Measurements from ENCODE around the gene OIT3. TPM values are rescaled to one million over a fixed set of nuclear protein-coding genes. Genes with fewer than 3 reads are reported as not detected.

OIT3 gene
- total and polyA plus RNA-seq, 8 donors, result 0.05 to 0.34 TPM; not detected in 6

DNA sequence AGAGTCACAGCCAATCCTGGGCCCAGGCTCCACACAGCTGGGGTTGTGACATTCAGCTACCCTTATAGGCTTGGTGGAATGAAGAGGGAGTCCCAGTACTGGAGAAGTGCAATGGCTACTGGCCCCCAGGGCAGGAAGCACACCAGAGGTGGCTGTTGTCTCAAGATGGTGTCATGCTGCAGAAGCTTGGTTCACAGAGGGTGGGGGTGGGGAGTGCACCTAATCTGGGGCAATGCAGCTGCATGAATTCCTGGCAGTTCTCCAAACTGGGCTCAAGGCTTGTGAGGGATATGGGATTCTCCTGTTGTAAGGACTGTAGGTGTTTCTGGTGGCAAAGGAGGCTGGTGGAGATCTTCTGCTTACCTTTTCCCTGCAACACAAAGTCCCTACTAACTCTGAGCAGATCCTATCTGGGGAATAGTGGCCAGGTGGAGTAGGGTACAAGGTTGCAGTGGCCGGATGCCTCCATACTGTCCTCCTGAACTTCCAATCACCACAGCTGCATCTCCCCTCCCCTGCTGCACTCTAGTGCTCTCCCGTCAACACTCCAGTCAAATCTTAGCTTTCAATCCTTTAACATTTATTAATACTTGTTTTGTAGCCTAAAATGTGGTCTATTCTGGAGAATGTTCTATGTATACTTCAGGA lies 88.5 kb downstream of the OIT3 start:
- DNase-seq (no peak), ATAC-seq (no peak), FAIRE-seq (no peak)
- no peaks in the 10 kb centered on the region for H3K9me3 ChIP-seq
- H3K4me3 ChIP-seq, result no peak overlapping the region
- 89 to 91% methylated on average over 2 of the region's 2 CpGs for WGBS, 2 donors
- no peaks in the 10 kb centered on the region for H3K4me1 ChIP-seq
- intact Hi-C loops (cut with DNase I), result no loop called here
- no peaks in the 10 kb centered on the region for H3K27me3 ChIP-seq
- H3K27ac ChIP-seq, result no peak overlapping the region
- TF ChIP-seq, protein P1, sequence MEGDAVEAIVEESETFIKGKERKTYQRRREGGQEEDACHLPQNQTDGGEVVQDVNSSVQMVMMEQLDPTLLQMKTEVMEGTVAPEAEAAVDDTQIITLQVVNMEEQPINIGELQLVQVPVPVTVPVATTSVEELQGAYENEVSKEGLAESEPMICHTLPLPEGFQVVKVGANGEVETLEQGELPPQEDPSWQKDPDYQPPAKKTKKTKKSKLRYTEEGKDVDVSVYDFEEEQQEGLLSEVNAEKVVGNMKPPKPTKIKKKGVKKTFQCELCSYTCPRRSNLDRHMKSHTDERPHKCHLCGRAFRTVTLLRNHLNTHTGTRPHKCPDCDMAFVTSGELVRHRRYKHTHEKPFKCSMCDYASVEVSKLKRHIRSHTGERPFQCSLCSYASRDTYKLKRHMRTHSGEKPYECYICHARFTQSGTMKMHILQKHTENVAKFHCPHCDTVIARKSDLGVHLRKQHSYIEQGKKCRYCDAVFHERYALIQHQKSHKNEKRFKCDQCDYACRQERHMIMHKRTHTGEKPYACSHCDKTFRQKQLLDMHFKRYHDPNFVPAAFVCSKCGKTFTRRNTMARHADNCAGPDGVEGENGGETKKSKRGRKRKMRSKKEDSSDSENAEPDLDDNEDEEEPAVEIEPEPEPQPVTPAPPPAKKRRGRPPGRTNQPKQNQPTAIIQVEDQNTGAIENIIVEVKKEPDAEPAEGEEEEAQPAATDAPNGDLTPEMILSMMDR (IDR thresholded peaks at IDR 0.05), result no peak
- no peaks in the 10 kb centered on the region for H3K36me3 ChIP-seq

Other genes with a start within 250 kb of the OIT3 start
- gene MCU, start 201.6 kb upstream of the OIT3 start, total RNA-seq, result 10 to 100 TPM in 3 of 6 donors, 1 to 10 TPM in 3; 6.3 to 15.5 (median 10.7) TPM
- gene MCU, start 201.6 kb upstream of the OIT3 start, polyA plus RNA-seq, result 1 to 10 TPM; 7.8 to 8.8 TPM
- not detected for gene PLA2G12B, start 61.1 kb downstream of the OIT3 start, total RNA-seq
- not detected for gene PLA2G12B, start 61.1 kb downstream of the OIT3 start, polyA plus RNA-seq
- gene P4HA1, start 203.1 kb downstream of the OIT3 start, total RNA-seq, result 10 to 100 TPM in 3 of 6 donors, 1 to 10 TPM in 3; 8.6 to 26.1 (median 11.8) TPM
- gene P4HA1, start 203.1 kb downstream of the OIT3 start, polyA plus RNA-seq, result 1 to 10 TPM; 3.8 to 7.0 TPM
- 1 to 10 TPM in 5 of 6 donors, under 1 TPM in 1; 0.95 to 1.8 (median 1.2) TPM for gene NUDT13, start 216.7 kb downstream of the OIT3 start, total RNA-seq
- gene NUDT13, start 216.7 kb downstream of the OIT3 start, polyA plus RNA-seq, result 1 to 10 TPM; 1.8 to 2.4 TPM